SH-SY5Y (cell line): ENCODE results near the gene RFX5.

Experiments
- GATA2 ChIP-seq: IDR thresholded peaks from 2 replicates; pipeline ENCODE4 v1.6.1; 2011; ENCODE audit warnings: mild to moderate bottlenecking, low read depth, low read length
- GATA3 ChIP-seq: IDR thresholded peaks from 2 replicates; pipeline ENCODE4 v1.6.1; 2011; ENCODE audit warnings: low read depth, mild to moderate bottlenecking, low read length, moderate library complexity

DNA sequence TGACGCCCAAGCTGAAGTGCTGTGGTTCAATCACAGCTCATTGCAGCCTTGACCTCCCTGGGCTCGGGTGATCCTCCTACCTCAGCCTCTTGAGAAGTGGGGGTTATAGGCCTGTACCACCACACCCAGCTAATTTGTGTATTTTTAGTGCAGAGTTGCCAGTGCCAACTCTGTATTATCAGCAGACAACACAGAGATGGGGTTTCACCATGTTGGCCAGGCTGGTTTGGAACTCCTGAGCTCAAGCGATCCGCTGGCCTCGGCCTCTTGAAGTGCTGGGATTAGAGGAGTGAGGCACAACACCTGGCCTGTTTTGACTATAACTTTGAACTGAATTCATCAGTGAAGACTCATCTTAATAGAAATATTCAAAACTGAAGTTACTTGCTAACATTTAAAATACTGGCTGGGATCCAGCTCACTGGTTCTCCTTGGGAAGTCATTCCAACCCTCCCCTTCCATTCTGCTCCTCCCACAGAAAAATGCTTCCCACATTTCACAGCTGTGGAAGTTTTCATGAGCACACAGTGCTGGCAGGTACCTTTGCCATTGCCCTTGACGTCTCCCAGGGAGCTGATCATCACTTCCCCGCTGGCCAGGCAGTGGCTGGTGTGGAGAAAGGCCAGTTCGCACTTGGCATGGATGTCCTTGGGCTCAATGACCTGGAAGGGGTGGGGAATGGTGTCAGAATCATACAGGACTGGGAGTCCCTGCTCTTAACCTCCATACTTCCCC, 20.8 kb upstream of the RFX5 start:
- TF ChIP-seq GATA3 (no peak), GATA2 (no peak)
